ENCODE data around the gene IRF1.
"Not testable (repeated sequence)": the region's sequence is repeated elsewhere in the genome, so short reads cannot be mapped to it uniquely, and the experiment has no call there.

IRF1 gene

GRCh38 chr5:132459031-132459982, 31.3 kb downstream of the IRF1 start:
- no peak for DNase-seq

- no peak for DNase-seq
These were observed 31.9 kb downstream of the IRF1 start for GRCh38 chr5:132458651-132459030.

GRCh38 chr5:132458226-132458560, 32.4 kb downstream of the IRF1 start:
- DNase-seq = no peak

GRCh38 chr5:132457371-132458225, 33.0 kb downstream of the IRF1 start:
- DNase-seq = no peak

GRCh38 chr5:132456987-132457361, 33.6 kb downstream of the IRF1 start:
- no peak for DNase-seq

- DNase-seq = peak; percentile 59
These were observed 34.1 kb downstream of the IRF1 start for GRCh38 chr5:132456296-132456986.

- no peak for DNase-seq
These were observed 34.9 kb downstream of the IRF1 start for GRCh38 chr5:132455614-132456115.

GRCh38 chr5:132454361-132454760, 36.2 kb downstream of the IRF1 start:
- no peak for DNase-seq

GRCh38 chr5:132451387-132451786, 39.2 kb downstream of the IRF1 start:
- DNase-seq = no peak

GRCh38 chr5:132449060-132449459, 41.5 kb downstream of the IRF1 start:
- DNase-seq = no peak

GRCh38 chr5:132447196-132447595, 43.4 kb downstream of the IRF1 start:
- DNase-seq = no peak

- DNase-seq = no peak
These were observed 44.0 kb downstream of the IRF1 start for GRCh38 chr5:132446621-132447020.

GRCh38 chr5:132445930-132446329, 44.6 kb downstream of the IRF1 start:
- no peak for DNase-seq

- DNase-seq = no peak
These were observed 45.0 kb downstream of the IRF1 start for GRCh38 chr5:132445640-132445923.

- no peak for DNase-seq
These were observed 45.5 kb downstream of the IRF1 start for GRCh38 chr5:132444841-132445639.

GRCh38 chr5:132444061-132444460, 46.5 kb downstream of the IRF1 start:
- DNase-seq = no peak

- DNase-seq = no peak
These were observed 51.0 kb downstream of the IRF1 start for GRCh38 chr5:132439521-132440089.

GRCh38 chr5:132438917-132439316, 51.7 kb downstream of the IRF1 start:
- no peak for DNase-seq

- not testable (repeated sequence) for DNase-seq
These were observed 52.3 kb downstream of the IRF1 start for GRCh38 chr5:132438267-132438645.

- peak; percentile 49 for DNase-seq
These were observed 52.8 kb downstream of the IRF1 start for GRCh38 chr5:132437604-132438266.

- no peak for DNase-seq
These were observed 53.6 kb downstream of the IRF1 start for GRCh38 chr5:132436936-132437335.

- DNase-seq = no peak
These were observed 54.7 kb downstream of the IRF1 start for GRCh38 chr5:132435886-132436285.

Data from activated effector memory CD4-positive, alpha-beta T cell treated with Interleukin-2 at 50 U/mL for 16 hours (primary cell).